ENCODE results near the gene PDE7B. TPM values are rescaled to one million over a fixed set of nuclear protein-coding genes. Genes with fewer than 3 reads are reported as not detected.

PDE7B gene
- total RNA-seq, 1 donor from 2014 or later: 0.84 TPM

DNA sequence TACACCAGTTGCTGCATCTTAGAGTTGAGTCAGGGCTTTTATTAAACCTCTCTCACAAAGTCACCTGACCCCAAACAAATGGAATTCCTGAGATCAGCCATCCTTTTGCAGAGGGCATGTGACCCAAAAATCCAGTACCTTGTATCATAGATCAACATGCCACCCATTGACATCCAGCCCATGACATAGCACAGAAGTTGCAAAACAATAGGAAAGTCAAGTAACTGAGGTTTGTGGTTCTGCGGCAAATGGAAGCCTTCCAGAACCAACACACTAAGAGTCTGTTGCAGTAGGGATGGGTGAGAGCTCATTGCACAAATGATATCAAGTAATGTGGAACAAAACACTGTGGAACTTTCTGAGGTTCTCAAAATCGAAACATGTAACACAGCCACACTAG, 111.2 kb downstream of the PDE7B start:
- DNase-seq (ENCODE audit: low read depth): peak; percentile 49
- H3K4me3 ChIP-seq (ENCODE audit: low read depth, low read length): no peak overlapping the region
- TF ChIP-seq, protein P1, sequence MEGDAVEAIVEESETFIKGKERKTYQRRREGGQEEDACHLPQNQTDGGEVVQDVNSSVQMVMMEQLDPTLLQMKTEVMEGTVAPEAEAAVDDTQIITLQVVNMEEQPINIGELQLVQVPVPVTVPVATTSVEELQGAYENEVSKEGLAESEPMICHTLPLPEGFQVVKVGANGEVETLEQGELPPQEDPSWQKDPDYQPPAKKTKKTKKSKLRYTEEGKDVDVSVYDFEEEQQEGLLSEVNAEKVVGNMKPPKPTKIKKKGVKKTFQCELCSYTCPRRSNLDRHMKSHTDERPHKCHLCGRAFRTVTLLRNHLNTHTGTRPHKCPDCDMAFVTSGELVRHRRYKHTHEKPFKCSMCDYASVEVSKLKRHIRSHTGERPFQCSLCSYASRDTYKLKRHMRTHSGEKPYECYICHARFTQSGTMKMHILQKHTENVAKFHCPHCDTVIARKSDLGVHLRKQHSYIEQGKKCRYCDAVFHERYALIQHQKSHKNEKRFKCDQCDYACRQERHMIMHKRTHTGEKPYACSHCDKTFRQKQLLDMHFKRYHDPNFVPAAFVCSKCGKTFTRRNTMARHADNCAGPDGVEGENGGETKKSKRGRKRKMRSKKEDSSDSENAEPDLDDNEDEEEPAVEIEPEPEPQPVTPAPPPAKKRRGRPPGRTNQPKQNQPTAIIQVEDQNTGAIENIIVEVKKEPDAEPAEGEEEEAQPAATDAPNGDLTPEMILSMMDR (IDR thresholded peaks at IDR 0.05; ENCODE audit: insufficient read depth, low read length, poor library complexity, severe bottlenecking): no peak
- no peaks in the 10 kb centered on the region for H3K36me3 ChIP-seq (ENCODE audit: control insufficient read depth, insufficient read depth, low read length)
- H3K27me3 ChIP-seq (ENCODE audit: control insufficient read depth, insufficient read depth, low read length): no peaks in the 10 kb centered on the region

DNA sequence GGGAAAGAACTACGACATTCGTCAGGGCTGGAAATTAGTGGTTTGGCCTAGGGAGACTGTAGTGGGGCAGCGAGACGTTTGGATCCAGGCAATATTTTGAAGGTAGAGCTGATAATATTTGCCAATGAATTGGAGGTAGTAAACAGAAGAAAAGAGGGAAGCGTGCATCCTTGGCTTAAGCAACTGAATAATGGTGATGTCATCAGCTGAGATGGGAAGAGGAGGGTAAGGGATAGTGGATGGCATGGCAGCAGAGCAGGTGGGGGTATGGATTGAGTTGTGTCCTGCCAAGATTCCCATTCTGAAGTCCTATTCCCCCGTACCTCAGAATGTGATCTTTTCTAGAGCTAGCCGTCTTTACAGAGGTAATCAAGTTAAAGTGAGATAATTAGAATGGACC, 119.2 kb downstream of the PDE7B start:
- TF ChIP-seq, protein P1 (IDR thresholded peaks at IDR 0.05; ENCODE audit: insufficient read depth, low read length, poor library complexity, severe bottlenecking): no peak
- no peaks in the 10 kb centered on the region for H3K36me3 ChIP-seq (ENCODE audit: control insufficient read depth, insufficient read depth, low read length)
- H3K4me3 ChIP-seq (ENCODE audit: low read depth, low read length): no peak overlapping the region
- no peak for DNase-seq (ENCODE audit: low read depth)
- no peaks in the 10 kb centered on the region for H3K27me3 ChIP-seq (ENCODE audit: control insufficient read depth, insufficient read depth, low read length)

DNA sequence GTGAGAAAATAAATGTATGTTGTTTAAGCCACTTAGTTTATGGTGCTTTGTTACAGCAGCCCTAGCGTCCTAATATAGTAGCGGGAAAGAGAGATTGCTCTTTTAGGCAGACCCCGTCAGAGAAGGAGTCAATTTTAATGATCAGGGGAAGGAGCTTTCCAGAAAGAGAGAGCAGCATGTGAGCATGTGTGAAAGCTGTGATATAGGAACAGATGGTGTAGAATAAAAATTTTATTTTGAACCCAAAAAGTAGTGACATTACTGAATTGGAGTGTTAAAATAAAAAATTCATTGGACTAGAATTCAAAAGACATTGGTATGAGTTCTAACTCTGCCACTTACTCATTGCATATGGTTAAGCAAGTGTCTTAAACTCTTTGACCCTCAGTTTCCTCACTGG, 119.8 kb downstream of the PDE7B start:
- H3K4me3 ChIP-seq (ENCODE audit: low read depth, low read length): no peak overlapping the region
- DNase-seq (ENCODE audit: low read depth): no peak
- H3K27me3 ChIP-seq (ENCODE audit: control insufficient read depth, insufficient read depth, low read length): no peaks in the 10 kb centered on the region
- H3K36me3 ChIP-seq (ENCODE audit: control insufficient read depth, insufficient read depth, low read length): no peaks in the 10 kb centered on the region
- TF ChIP-seq, protein P1 (IDR thresholded peaks at IDR 0.05; ENCODE audit: insufficient read depth, low read length, poor library complexity, severe bottlenecking): no peak

DNA sequence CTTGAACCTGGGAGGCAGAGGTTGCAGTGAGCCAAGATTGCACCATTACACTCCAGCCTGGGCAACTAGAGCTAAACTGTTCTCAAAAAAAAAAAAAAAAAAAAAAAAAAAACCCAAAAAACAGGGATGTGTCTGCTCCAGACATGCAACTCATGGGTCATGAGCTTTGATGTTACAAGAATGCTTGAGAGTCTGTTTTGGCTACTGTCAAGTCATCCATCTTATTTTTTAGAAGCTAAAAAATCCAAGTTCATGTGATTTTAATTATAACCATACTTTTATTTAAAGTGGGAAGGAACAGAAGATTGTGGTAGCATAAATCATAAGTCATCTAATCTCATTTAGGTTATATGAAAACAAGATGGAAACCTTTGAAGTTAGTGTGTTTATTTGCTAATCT, 120.6 kb downstream of the PDE7B start:
- Histone ChIP-seq H3K27me3 (ENCODE audit: control insufficient read depth, insufficient read depth, low read length) (no peaks in the 10 kb centered on the region), H3K4me3 (ENCODE audit: low read depth, low read length) (no peak overlapping the region), H3K36me3 (ENCODE audit: control insufficient read depth, insufficient read depth, low read length) (no peaks in the 10 kb centered on the region)
- no peak for DNase-seq (ENCODE audit: low read depth)
- TF ChIP-seq, protein P1 (IDR thresholded peaks at IDR 0.05; ENCODE audit: insufficient read depth, low read length, poor library complexity, severe bottlenecking): no peak

DNA sequence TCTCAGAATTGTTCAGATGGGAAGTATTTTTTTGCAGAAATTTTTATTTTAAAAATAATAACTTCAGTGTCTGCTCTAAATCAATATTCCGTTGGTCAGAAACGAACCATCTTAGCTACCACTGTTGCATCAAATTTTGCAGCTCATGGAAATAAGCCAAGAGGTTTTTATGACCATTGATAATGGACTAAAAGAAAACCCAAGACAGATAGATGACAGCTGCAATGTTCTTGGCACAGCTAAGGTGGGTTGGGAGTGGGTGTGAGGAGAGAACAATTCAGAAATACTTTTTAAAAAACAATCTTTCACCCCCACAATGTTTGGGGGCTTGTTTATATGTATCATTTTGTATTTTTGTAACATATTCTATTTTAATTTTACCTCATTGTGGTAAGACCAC, 121.1 kb downstream of the PDE7B start:
- DNase-seq (ENCODE audit: low read depth): no peak
- H3K4me3 ChIP-seq (ENCODE audit: low read depth, low read length): no peak overlapping the region
- TF ChIP-seq, protein P1 (IDR thresholded peaks at IDR 0.05; ENCODE audit: insufficient read depth, low read length, poor library complexity, severe bottlenecking): no peak
- no peaks in the 10 kb centered on the region for H3K36me3 ChIP-seq (ENCODE audit: control insufficient read depth, insufficient read depth, low read length)
- no peaks in the 10 kb centered on the region for H3K27me3 ChIP-seq (ENCODE audit: control insufficient read depth, insufficient read depth, low read length)

DNA sequence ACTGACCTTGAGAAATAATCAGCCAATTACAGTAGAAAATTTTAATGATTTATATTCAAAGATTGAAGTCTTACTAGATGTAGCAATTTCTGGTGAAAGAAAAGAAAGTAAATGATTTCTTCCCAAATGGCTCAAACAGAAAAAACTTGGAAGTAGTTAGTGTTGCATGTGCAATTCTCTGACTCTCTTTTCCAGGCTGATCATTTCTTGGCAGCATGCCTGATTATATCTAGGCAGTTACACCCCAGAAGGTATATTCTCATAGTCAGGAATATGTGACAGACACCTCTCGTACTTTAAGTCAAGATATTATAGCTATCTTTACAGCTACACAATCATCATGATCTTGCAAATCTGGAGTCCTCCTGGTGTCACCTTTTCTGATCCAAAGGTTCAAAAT, 122.9 kb downstream of the PDE7B start:
- TF ChIP-seq, protein P1 (IDR thresholded peaks at IDR 0.05; ENCODE audit: insufficient read depth, low read length, poor library complexity, severe bottlenecking): no peak
- no peaks in the 10 kb centered on the region for H3K27me3 ChIP-seq (ENCODE audit: control insufficient read depth, insufficient read depth, low read length)
- no peak overlapping the region for H3K4me3 ChIP-seq (ENCODE audit: low read depth, low read length)
- no peak for DNase-seq (ENCODE audit: low read depth)
- no peaks in the 10 kb centered on the region for H3K36me3 ChIP-seq (ENCODE audit: control insufficient read depth, insufficient read depth, low read length)

Measured in kidney epithelial cell (primary cell).